SK-N-MC (cell line): Measurements from ENCODE around the gene JAZF1.

ENCODE experiments used
- DNase-seq: peaks from one replicate; pipeline ENCODE4 v3.0.0-alpha.2; 2011; ENCODE audit warnings: low read depth, low spot score
- H3K27ac ChIP-seq: fragments of 200-600 bp; sonication (generic); 2 replicates; pipeline ENCODE4 v1.5.1; 2016; ENCODE audit warnings: mixed run types
- H3K36me3 ChIP-seq: fragments of 200-600 bp; sonication (generic); 2 replicates; pipeline ENCODE4 v1.6.1; 2017; ENCODE audit warnings: antibody characterized with exemption, low read length, mixed read lengths; ENCODE audit not compliant: insufficient read depth
- H3K4me3 ChIP-seq: fragments of 200-600 bp; sonication (generic); 2 replicates; pipeline ENCODE4 v1.5.1; 2016
- H3K9ac ChIP-seq: fragments of 200-600 bp; sonication (generic); 2 replicates; pipeline ENCODE4 v1.8.0; 2017; ENCODE audit warnings: mixed run types, mixed read lengths; ENCODE audit not compliant: insufficient read length
- H3K9me3 ChIP-seq: fragments of 200-600 bp; sonication (generic); 2 replicates; pipeline ENCODE4 v1.6.1; 2017; ENCODE audit warnings: low read depth, mild to moderate bottlenecking, antibody characterized with exemption, low read length, moderate library complexity, mixed read lengths
- EZH2 ChIP-seq: fragments of 200-600 bp; sonication (generic); IDR thresholded peaks from one replicate; pipeline ENCODE4 v1.6.1; 2017; ENCODE audit warnings: antibody characterized with exemption
- FOXP2 ChIP-seq: optimal IDR thresholded peaks from 2 replicates; pipeline ENCODE3; 2011; ENCODE audit warnings: mild to moderate bottlenecking, moderate library complexity; ENCODE audit not compliant: insufficient read depth; ENCODE audit errors: extremely low read length, control extremely low read depth
- POLR2AphosphoS5 ChIP-seq: IDR thresholded peaks from 2 replicates; pipeline ENCODE4 v1.6.1; 2012; ENCODE audit warnings: mild to moderate bottlenecking, low read depth, low read length, borderline replicate concordance

Gene JAZF1

GRCh38 chr7:27992755-27993493 lies 187.7 kb downstream of the JAZF1 start:
- H3K9me3 ChIP-seq, result no peaks in the 10 kb centered on the region
- H3K4me3 ChIP-seq, result no peak overlapping the region
- no peaks in the 10 kb centered on the region for H3K36me3 ChIP-seq
- no peak overlapping the region for H3K9ac ChIP-seq
- no peak overlapping the region for H3K27ac ChIP-seq
- no peak for DNase-seq
- TF ChIP-seq FOXP2, result no peak
- TF ChIP-seq POLR2AphosphoS5, result no peak
- no peak for TF ChIP-seq EZH2

- H3K9ac ChIP-seq, result no peak overlapping the region
- DNase-seq, result no peak
- no peak overlapping the region for H3K4me3 ChIP-seq
- no peaks in the 10 kb centered on the region for H3K9me3 ChIP-seq
- no peak for TF ChIP-seq EZH2
- no peak for TF ChIP-seq POLR2AphosphoS5
- TF ChIP-seq FOXP2, result no peak
- H3K27ac ChIP-seq, result no peak overlapping the region
- no peaks in the 10 kb centered on the region for H3K36me3 ChIP-seq
These were observed 188.5 kb downstream of the JAZF1 start for GRCh38 chr7:27992097-27992496.

GRCh38 chr7:27991006-27991528 lies 189.5 kb downstream of the JAZF1 start:
- H3K27ac ChIP-seq, result no peak overlapping the region
- H3K36me3 ChIP-seq, result no peaks in the 10 kb centered on the region
- H3K9me3 ChIP-seq, result no peaks in the 10 kb centered on the region
- no peak overlapping the region for H3K9ac ChIP-seq
- TF ChIP-seq EZH2 (no peak), POLR2AphosphoS5 (no peak), FOXP2 (no peak)
- no peak for DNase-seq
- H3K4me3 ChIP-seq, result no peak overlapping the region

- no peak overlapping the region for H3K4me3 ChIP-seq
- H3K9ac ChIP-seq, result no peak overlapping the region
- H3K36me3 ChIP-seq, result no peaks in the 10 kb centered on the region
- TF ChIP-seq POLR2AphosphoS5, result no peak
- no peak for TF ChIP-seq FOXP2
- TF ChIP-seq EZH2, result no peak
- no peak overlapping the region for H3K27ac ChIP-seq
- no peak for DNase-seq
- H3K9me3 ChIP-seq, result no peaks in the 10 kb centered on the region
These were observed 204.1 kb downstream of the JAZF1 start for GRCh38 chr7:27976531-27976930.

- H3K27ac ChIP-seq, result no peak overlapping the region
- DNase-seq, result no peak
- H3K36me3 ChIP-seq, result no peaks in the 10 kb centered on the region
- no peak overlapping the region for H3K4me3 ChIP-seq
- H3K9ac ChIP-seq, result no peak overlapping the region
- no peaks in the 10 kb centered on the region for H3K9me3 ChIP-seq
- TF ChIP-seq EZH2 (no peak), FOXP2 (no peak), POLR2AphosphoS5 (no peak)
These were observed 207.0 kb downstream of the JAZF1 start for GRCh38 chr7:27973625-27974024.

GRCh38 chr7:27972276-27972675 lies 208.3 kb downstream of the JAZF1 start:
- no peaks in the 10 kb centered on the region for H3K9me3 ChIP-seq
- TF ChIP-seq POLR2AphosphoS5, result no peak
- H3K27ac ChIP-seq, result no peak overlapping the region
- no peaks in the 10 kb centered on the region for H3K36me3 ChIP-seq
- no peak for DNase-seq
- H3K9ac ChIP-seq, result no peak overlapping the region
- H3K4me3 ChIP-seq, result no peak overlapping the region

GRCh38 chr7:27971171-27971812 lies 209.3 kb downstream of the JAZF1 start:
- H3K4me3 ChIP-seq, result no peak overlapping the region
- no peak overlapping the region for H3K27ac ChIP-seq
- no peaks in the 10 kb centered on the region for H3K36me3 ChIP-seq
- H3K9ac ChIP-seq, result no peak overlapping the region
- H3K9me3 ChIP-seq, result no peaks in the 10 kb centered on the region
- TF ChIP-seq FOXP2, result no peak
- TF ChIP-seq POLR2AphosphoS5, result no peak
- no peak for TF ChIP-seq EZH2
- no peak for DNase-seq

- Histone ChIP-seq H3K36me3 (no peaks in the 10 kb centered on the region), H3K9me3 (no peaks in the 10 kb centered on the region), H3K4me3 (no peak overlapping the region), H3K9ac (no peak overlapping the region), H3K27ac (no peak overlapping the region)
- no peak for TF ChIP-seq POLR2AphosphoS5
- no peak for TF ChIP-seq FOXP2
- TF ChIP-seq EZH2, result no peak
- DNase-seq, result no peak
These were observed 210.2 kb downstream of the JAZF1 start for GRCh38 chr7:27970350-27970749.
